AG10803 (cell line): ENCODE data around the gene HTR1A.

Source experiments
- DNase-seq: peaks from one replicate; pipeline ENCODE4 v3.0.0; 2010; ENCODE audit warnings: low read depth
- H3K4me3 ChIP-seq: 2 replicates; pipeline ENCODE4 v1.5.1; 2011; ENCODE audit warnings: mild to moderate bottlenecking, low read length, control low read depth
- TF ChIP-seq, protein P1 (sequence below): conservative IDR thresholded peaks from 2 replicates; pipeline ENCODE4 v1.5.1; 2011; ENCODE audit warnings: mild to moderate bottlenecking, low read length, control low read depth, inconsistent platforms

HTR1A gene

GRCh38 chr5:63935103-63935502 lies 27.1 kb downstream of the HTR1A start:
- no peak overlapping the region for H3K4me3 ChIP-seq
- TF ChIP-seq, protein P1, sequence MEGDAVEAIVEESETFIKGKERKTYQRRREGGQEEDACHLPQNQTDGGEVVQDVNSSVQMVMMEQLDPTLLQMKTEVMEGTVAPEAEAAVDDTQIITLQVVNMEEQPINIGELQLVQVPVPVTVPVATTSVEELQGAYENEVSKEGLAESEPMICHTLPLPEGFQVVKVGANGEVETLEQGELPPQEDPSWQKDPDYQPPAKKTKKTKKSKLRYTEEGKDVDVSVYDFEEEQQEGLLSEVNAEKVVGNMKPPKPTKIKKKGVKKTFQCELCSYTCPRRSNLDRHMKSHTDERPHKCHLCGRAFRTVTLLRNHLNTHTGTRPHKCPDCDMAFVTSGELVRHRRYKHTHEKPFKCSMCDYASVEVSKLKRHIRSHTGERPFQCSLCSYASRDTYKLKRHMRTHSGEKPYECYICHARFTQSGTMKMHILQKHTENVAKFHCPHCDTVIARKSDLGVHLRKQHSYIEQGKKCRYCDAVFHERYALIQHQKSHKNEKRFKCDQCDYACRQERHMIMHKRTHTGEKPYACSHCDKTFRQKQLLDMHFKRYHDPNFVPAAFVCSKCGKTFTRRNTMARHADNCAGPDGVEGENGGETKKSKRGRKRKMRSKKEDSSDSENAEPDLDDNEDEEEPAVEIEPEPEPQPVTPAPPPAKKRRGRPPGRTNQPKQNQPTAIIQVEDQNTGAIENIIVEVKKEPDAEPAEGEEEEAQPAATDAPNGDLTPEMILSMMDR: no peak

DNA sequence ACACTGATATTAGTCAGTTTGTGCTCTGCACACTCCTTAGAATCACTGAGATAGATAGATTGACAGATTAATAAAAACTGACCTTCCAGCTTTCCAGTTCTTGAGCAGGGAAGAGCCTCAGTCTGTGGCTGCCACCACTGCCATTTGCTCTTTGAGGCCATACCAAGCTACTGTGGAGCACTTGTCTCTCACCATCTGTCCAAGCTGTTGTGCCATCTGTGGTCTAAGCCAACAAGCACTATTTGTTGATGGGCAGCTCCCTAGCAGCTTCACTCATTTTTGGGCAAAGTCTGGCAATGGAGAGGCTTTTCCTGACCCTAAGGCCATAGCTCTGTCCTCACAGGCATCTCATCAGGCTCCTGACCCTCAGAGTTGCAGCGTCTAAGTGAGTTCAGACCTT lies 30.4 kb downstream of the HTR1A start:
- DNase-seq: no peak
- no peak overlapping the region for H3K4me3 ChIP-seq
- TF ChIP-seq, protein P1: no peak

More at GRCh38 chr5:63935103-63935502, 27.1 kb downstream of the HTR1A start:
- no peak for DNase-seq

DNA sequence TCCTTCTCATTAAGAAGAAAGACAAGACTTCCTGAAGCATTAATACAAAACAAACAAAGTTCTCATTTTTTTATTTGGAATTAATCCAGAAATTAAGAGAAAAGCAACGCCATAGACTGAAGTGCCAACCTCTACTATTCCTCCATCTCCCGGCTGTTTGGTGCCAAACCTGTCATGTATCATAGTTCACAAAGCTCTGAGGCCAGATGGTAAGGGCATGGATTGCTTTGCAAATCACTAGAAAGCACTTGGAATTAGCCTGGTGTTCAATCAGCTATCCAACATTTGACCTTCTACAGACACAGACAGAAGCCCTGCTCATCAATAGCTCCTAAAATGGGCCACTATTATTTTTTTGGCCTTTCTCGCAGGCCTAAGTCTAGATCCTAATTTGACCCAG lies 33.8 kb downstream of the HTR1A start:
- H3K4me3 ChIP-seq: no peak overlapping the region
- no peak for DNase-seq
- TF ChIP-seq, protein P1: no peak

- DNase-seq: no peak
- TF ChIP-seq, protein P1: no peak
- no peak overlapping the region for H3K4me3 ChIP-seq
Measured at GRCh38 chr5:63923914-63924313, 38.3 kb downstream of the HTR1A start.

DNA sequence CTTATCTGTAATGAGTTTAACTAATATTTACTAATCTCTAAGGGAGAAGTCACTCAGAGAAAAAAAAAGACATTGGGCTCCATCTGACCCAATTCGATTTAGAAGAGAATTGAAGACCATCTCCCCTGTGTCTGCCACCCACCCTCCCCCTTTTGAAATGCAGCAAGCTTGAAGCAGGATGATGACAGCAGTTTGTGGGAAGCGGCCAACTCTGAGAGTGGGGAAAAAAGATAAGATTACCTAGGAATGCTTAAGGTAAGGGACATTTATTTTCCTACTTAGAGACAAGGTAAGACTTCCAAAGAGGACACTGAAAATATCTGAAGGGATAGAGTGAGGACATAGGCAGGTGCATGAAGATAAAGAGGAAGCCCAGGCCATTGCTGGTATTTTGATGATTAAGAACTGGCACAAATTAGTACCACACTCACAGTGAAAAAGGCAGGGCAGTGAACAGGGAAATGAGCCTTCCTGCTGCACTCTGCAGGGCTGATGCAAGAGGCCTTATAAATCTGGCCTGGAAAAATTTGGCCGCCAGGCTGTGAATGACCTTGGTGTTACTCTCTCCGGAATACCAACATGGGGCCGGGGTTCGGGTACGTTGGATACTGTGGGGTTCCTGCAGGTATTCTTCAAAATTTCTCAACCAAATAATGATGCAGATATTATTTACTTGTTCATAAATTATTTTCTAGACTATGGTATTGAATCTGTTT lies 42.3 kb downstream of the HTR1A start:
- H3K4me3 ChIP-seq: no peak overlapping the region

GRCh38 chr5:63916786-63917185 lies 45.5 kb downstream of the HTR1A start:
- H3K4me3 ChIP-seq: no peak overlapping the region
- DNase-seq: peak; percentile 9
- TF ChIP-seq, protein P1: no peak

More for the DNA sequence above, 42.3 kb downstream of the HTR1A start:
- TF ChIP-seq, protein P1: no peak
- DNase-seq: no peak

GRCh38 chr5:63911871-63912270 lies 50.4 kb downstream of the HTR1A start:
- DNase-seq: no peak
- TF ChIP-seq, protein P1: no peak
- no peak overlapping the region for H3K4me3 ChIP-seq
